ENCODE measurements around the gene TAF12. TPM values are rescaled to one million over a fixed set of nuclear protein-coding genes. Genes with fewer than 3 reads are reported as not detected.

The TAF12 gene
- total RNA-seq, 4 donors from 2014 or later, result 13.8 to 19.5 (median 15.2) TPM

DNA sequence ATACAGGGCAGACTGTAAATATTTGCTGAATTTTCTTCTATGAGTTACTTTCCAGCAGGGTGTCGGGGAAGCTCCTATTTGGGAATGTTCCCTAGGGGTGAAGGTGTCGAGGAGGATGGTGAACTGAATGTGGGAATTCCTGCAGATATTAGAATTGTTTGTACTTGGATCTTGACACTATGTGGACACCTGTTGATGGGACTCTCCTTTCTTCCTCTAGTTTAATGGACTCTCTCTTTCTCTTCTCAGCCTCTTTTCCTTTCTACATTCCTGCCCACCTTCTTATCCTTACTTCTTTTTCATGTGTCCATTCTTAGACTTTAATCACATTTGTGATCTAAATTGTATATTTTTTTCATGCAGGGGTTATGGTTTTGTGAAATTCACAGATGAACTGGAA is 75.9 kb downstream of the TAF12 start:
- Histone ChIP-seq H3K4me3 (no peak overlapping the region), H3K9me3 (no peaks in the 10 kb centered on the region), H3K27ac (no peak overlapping the region), H3K36me3 (peaks cover 0 to 69% (median 28%) of the 10 kb centered on the region in 4 donors), H3K4me1 (no peaks in the 10 kb centered on the region), H3K27me3 (no peaks in the 10 kb centered on the region)
- in situ Hi-C loops (cut with MboI; ENCODE audit: low pct_ligation_motif_present in 1 of 4, low pct_unique_long_range_greater_than_20kb in 1 of 4, low sequenced_read_pairs in 3 of 4), result no loop called here
- 93 to 100% methylated on average over 2 of the region's 2 CpGs for WGBS, 2 donors (ENCODE audit: low coverage in 1 of 2)
- intact Hi-C loops (cut with DNase I; ENCODE audit: low total_unique reads), result no loop called here
- no peak for DNase-seq
- no peak for TF ChIP-seq POLR2A (IDR thresholded peaks at IDR 0.05)
- TF ChIP-seq EP300 (IDR thresholded peaks at IDR 0.05; ENCODE audit: low read depth), result no peak
- TF ChIP-seq POLR2AphosphoS5 (IDR thresholded peaks at IDR 0.05), result no peak
- TF ChIP-seq, protein P1, sequence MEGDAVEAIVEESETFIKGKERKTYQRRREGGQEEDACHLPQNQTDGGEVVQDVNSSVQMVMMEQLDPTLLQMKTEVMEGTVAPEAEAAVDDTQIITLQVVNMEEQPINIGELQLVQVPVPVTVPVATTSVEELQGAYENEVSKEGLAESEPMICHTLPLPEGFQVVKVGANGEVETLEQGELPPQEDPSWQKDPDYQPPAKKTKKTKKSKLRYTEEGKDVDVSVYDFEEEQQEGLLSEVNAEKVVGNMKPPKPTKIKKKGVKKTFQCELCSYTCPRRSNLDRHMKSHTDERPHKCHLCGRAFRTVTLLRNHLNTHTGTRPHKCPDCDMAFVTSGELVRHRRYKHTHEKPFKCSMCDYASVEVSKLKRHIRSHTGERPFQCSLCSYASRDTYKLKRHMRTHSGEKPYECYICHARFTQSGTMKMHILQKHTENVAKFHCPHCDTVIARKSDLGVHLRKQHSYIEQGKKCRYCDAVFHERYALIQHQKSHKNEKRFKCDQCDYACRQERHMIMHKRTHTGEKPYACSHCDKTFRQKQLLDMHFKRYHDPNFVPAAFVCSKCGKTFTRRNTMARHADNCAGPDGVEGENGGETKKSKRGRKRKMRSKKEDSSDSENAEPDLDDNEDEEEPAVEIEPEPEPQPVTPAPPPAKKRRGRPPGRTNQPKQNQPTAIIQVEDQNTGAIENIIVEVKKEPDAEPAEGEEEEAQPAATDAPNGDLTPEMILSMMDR (IDR thresholded peaks at IDR 0.05), result no peak

DNA sequence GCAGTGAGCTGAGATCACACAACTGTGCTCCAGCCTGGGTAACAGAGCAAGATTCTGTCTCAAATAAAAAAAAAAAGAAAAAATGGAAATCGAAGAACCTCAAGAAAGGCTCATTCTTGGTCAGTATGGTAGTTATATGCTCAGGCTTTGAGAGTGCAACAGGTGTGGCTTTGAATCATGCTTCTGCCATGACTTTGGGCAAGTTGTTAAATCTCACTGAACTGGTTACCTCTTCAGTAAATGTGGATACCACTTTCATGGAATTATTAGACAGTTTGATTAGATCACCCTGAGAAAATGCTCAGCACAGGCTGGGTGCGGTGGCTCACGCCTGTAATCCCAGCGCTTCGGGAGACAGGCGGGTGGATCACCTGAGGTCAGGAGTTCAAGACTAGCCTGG is 77.1 kb downstream of the TAF12 start:
- TF ChIP-seq POLR2A (IDR thresholded peaks at IDR 0.05), result no peak
- TF ChIP-seq, protein P1 (IDR thresholded peaks at IDR 0.05), result no peak
- TF ChIP-seq EP300 (IDR thresholded peaks at IDR 0.05; ENCODE audit: low read depth), result no peak
- TF ChIP-seq POLR2AphosphoS5 (IDR thresholded peaks at IDR 0.05), result no peak
- in situ Hi-C loops (cut with MboI; ENCODE audit: low pct_ligation_motif_present in 1 of 4, low pct_unique_long_range_greater_than_20kb in 1 of 4, low sequenced_read_pairs in 3 of 4), result no loop called here
- no peaks in the 10 kb centered on the region for H3K4me1 ChIP-seq
- H3K27ac ChIP-seq, result no peak overlapping the region
- no peaks in the 10 kb centered on the region for H3K27me3 ChIP-seq
- no peak overlapping the region for H3K4me3 ChIP-seq
- 97 to 100% methylated on average over 1 to 6 of the region's 6 CpGs for WGBS, 2 donors (ENCODE audit: low coverage in 1 of 2)
- H3K9me3 ChIP-seq, result no peaks in the 10 kb centered on the region
- intact Hi-C loops (cut with DNase I; ENCODE audit: low total_unique reads), result no loop called here
- peaks cover 0 to 75% (median 30%) of the 10 kb centered on the region in 4 donors for H3K36me3 ChIP-seq
- no peak for DNase-seq

DNA sequence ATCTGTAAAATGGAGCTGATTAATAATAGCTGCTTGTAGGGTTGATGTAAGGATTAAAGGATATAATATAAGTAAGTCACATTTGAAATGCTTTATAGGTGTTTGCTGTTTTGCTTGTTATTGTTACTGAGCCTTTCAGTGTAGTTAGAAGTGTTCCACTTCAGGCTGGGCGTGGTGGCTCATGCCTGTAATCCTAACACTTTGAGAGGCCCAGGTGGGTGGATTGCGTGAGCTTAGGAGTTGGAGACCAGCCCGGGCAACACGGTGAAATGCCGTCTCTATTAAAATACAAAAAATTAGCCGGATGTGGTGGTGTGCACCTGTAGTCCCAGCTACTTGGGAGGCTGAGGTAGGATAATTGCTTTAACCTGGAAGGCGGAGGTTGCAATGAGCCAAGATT is 77.8 kb downstream of the TAF12 start:
- WGBS, 2 donors (ENCODE audit: low coverage in 1 of 2), result 95 to 97% methylated on average over 5 to 7 of the region's 7 CpGs
- in situ Hi-C loops (cut with MboI; ENCODE audit: low pct_ligation_motif_present in 1 of 4, low pct_unique_long_range_greater_than_20kb in 1 of 4, low sequenced_read_pairs in 3 of 4), result no loop called here
- H3K36me3 ChIP-seq, result peaks cover 0 to 81% (median 30%) of the 10 kb centered on the region in 4 donors
- H3K4me3 ChIP-seq, result no peak overlapping the region
- DNase-seq, result no peak
- no peak overlapping the region for H3K27ac ChIP-seq
- no peaks in the 10 kb centered on the region for H3K9me3 ChIP-seq
- no peaks in the 10 kb centered on the region for H3K27me3 ChIP-seq
- intact Hi-C loops (cut with DNase I; ENCODE audit: low total_unique reads), result no loop called here
- TF ChIP-seq POLR2AphosphoS5 (IDR thresholded peaks at IDR 0.05) (no peak), POLR2A (IDR thresholded peaks at IDR 0.05) (no peak), EP300 (IDR thresholded peaks at IDR 0.05; ENCODE audit: low read depth) (no peak)
- TF ChIP-seq, protein P1 (IDR thresholded peaks at IDR 0.05), result no peak
- no peaks in the 10 kb centered on the region for H3K4me1 ChIP-seq

DNA sequence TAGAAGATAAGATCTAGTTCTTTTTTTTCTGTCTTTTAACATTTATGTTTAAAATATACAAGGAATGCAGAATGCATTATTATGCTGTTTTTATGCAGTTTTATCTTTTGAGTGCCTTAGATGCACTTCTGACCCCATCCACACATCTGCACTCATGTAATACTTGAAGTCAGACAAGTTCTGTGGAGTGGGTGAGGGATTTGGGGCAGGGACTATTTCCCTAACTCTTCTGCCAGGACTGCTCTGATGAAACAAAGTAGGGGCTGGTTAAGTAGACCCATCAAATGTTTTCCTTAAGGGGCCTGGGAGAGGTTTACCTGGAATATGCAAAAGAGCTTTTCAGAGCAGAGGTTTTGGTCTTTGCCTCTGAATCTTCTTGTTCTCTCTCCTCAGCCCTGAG is 78.6 kb downstream of the TAF12 start:
- in situ Hi-C loops (cut with MboI; ENCODE audit: low pct_ligation_motif_present in 1 of 4, low pct_unique_long_range_greater_than_20kb in 1 of 4, low sequenced_read_pairs in 3 of 4), result no loop called here
- no peak for DNase-seq
- H3K36me3 ChIP-seq, result peaks cover 0 to 84% (median 33%) of the 10 kb centered on the region in 4 donors

More for the DNA sequence above, 78.6 kb downstream of the TAF12 start:
- intact Hi-C loops (cut with DNase I; ENCODE audit: low total_unique reads), result no loop called here
- Histone ChIP-seq H3K4me1 (no peaks in the 10 kb centered on the region), H3K4me3 (no peak overlapping the region), H3K9me3 (no peaks in the 10 kb centered on the region), H3K27me3 (no peaks in the 10 kb centered on the region), H3K27ac (no peak overlapping the region)
- TF ChIP-seq POLR2A (IDR thresholded peaks at IDR 0.05), result no peak
- no peak for TF ChIP-seq EP300 (IDR thresholded peaks at IDR 0.05; ENCODE audit: low read depth)
- no peak for TF ChIP-seq POLR2AphosphoS5 (IDR thresholded peaks at IDR 0.05)
- TF ChIP-seq, protein P1 (IDR thresholded peaks at IDR 0.05), result no peak

All from transverse colon (tissue), 4 donors.